ENCODE measurements around the gene ALG10. TPM values are rescaled to one million over a fixed set of nuclear protein-coding genes. Genes with fewer than 3 reads are reported as not detected.
"Not testable (repeated sequence)": the region's sequence is repeated elsewhere in the genome, so short reads cannot be mapped to it uniquely, and the experiment has no call there.

Gene ALG10
- polyA plus RNA-seq, 1 donor from 2014 or later, result 2.9 TPM

DNA sequence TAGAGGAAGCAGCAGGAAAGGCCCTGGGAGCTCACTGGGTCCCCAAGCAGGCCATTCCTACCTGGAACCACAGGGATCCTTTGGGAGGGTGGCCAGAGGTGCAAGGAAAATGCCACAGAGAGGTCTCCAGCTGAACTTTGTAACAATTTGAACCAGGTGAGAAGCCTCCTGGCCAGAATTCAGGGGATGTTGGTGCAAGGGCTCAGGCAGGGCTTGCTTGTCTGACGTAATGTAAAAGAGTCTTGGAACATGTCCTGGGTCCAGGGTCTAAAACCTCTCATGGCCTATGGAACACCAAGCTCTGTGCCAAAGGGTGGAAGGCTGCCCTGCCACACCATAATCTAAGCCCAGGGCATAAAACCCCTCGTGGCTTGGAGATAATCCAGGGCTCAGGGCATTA lies 25.6 kb downstream of the ALG10 start:
- peaks cover 8 to 14% (median 10%) of the 10 kb centered on the region in 3 donors for H3K9me3 Mint-ChIP-seq
- not testable (repeated sequence) for H3K27ac Mint-ChIP-seq, H3K27me3 Mint-ChIP-seq, H3K4me3 Mint-ChIP-seq, H3K36me3 Mint-ChIP-seq, H3K4me1 Mint-ChIP-seq

DNA sequence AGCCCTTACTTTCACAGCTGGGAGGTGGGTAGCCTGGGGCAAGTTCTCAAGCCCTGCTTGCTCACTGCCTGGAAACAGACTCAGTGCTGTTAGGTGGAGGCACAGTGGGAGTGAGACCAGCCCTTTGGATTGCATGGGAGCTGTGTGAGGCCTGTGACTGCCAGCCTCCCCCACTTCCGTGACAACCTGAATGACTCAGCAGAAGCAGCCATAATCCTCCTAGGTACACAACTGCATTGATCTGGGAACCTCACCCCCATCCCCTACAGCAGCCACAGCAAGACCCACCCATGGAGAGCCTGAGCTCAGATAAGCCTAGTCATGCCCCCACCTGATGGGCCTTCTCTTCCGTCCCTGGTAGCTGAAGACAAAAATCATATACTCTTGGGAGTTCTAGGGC lies 26.4 kb downstream of the ALG10 start:
- Mint-ChIP-seq H3K36me3 (peaks cover 3% of the 10 kb centered on the region), H3K9me3 (peaks cover 8 to 20% (median 10%) of the 10 kb centered on the region in 3 donors), H3K4me1 (no peaks in the 10 kb centered on the region), H3K4me3 (no peak overlapping the region), H3K27me3 (peaks cover 3% of the 10 kb centered on the region), H3K27ac (no peak overlapping the region)

DNA sequence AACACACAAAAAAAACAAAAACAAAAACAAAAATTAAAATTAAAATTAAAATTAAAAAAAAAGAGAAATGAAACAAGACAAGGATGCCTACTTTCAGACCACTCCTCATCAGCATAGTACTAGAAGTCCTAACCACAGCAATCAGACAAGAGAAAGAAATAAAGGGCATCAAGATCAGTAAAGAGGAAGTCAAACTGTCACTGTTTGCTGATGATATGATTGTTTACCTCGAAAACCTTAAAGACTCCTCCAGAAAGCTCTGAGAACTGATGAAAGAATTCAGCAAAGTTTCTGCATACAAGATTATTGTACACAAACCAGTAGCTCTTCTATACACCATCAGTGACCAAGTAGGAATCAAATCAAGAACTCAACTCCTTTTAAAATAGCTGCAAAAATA lies 29.2 kb downstream of the ALG10 start:
- Mint-ChIP-seq H3K36me3 (peaks cover 3% of the 10 kb centered on the region), H3K4me3 (no peak overlapping the region), H3K9me3 (peaks cover 8 to 20% (median 10%) of the 10 kb centered on the region in 3 donors), H3K4me1 (peaks cover 0 to 2% (median 2%) of the 10 kb centered on the region in 3 donors), H3K27ac (no peak overlapping the region), H3K27me3 (peaks cover 3% of the 10 kb centered on the region)

DNA sequence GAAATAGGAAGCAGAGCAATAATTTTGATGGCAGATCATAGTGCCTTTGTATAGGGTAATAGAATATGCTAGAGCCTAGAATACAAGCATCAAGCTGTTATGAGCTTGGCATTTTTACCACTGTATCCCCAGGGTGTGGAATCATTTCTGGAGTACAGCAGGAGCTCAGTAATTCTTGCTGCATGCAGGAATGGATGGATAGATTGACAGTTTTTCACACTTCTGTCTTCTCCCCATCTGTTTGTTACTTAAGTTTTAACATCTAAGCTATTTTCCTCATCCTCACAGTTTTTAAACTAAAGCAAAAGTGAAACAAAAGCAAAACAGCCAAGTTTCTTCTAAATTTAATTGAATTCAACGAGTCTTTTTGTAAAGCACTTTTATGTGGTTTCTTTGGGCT lies 32.6 kb downstream of the ALG10 start:
- H3K27me3 Mint-ChIP-seq, result no peaks in the 10 kb centered on the region
- H3K9me3 Mint-ChIP-seq, result peaks cover 6 to 16% (median 8%) of the 10 kb centered on the region in 3 donors
- H3K4me3 Mint-ChIP-seq, result no peak overlapping the region
- H3K36me3 Mint-ChIP-seq, result peaks cover 1% of the 10 kb centered on the region
- peaks cover 0 to 2% (median 2%) of the 10 kb centered on the region in 3 donors for H3K4me1 Mint-ChIP-seq
- no peak overlapping the region for H3K27ac Mint-ChIP-seq
